ENCODE measurements around the gene KY.

- TF ChIP-seq, protein P1, sequence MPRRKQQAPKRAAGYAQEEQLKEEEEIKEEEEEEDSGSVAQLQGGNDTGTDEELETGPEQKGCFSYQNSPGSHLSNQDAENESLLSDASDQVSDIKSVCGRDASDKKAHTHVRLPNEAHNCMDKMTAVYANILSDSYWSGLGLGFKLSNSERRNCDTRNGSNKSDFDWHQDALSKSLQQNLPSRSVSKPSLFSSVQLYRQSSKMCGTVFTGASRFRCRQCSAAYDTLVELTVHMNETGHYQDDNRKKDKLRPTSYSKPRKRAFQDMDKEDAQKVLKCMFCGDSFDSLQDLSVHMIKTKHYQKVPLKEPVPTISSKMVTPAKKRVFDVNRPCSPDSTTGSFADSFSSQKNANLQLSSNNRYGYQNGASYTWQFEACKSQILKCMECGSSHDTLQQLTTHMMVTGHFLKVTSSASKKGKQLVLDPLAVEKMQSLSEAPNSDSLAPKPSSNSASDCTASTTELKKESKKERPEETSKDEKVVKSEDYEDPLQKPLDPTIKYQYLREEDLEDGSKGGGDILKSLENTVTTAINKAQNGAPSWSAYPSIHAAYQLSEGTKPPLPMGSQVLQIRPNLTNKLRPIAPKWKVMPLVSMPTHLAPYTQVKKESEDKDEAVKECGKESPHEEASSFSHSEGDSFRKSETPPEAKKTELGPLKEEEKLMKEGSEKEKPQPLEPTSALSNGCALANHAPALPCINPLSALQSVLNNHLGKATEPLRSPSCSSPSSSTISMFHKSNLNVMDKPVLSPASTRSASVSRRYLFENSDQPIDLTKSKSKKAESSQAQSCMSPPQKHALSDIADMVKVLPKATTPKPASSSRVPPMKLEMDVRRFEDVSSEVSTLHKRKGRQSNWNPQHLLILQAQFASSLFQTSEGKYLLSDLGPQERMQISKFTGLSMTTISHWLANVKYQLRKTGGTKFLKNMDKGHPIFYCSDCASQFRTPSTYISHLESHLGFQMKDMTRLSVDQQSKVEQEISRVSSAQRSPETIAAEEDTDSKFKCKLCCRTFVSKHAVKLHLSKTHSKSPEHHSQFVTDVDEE (CRISPR knock-in tag; IDR thresholded peaks at IDR 0.05), result no peak
- TF ChIP-seq, protein P2, sequence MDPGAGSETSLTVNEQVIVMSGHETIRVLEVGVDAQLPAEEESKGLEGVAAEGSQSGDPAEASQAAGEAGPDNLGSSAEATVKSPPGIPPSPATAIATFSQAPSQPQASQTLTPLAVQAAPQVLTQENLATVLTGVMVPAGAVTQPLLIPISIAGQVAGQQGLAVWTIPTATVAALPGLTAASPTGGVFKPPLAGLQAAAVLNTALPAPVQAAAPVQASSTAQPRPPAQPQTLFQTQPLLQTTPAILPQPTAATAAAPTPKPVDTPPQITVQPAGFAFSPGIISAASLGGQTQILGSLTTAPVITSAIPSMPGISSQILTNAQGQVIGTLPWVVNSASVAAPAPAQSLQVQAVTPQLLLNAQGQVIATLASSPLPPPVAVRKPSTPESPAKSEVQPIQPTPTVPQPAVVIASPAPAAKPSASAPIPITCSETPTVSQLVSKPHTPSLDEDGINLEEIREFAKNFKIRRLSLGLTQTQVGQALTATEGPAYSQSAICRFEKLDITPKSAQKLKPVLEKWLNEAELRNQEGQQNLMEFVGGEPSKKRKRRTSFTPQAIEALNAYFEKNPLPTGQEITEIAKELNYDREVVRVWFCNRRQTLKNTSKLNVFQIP (CRISPR knock-in tag; IDR thresholded peaks at IDR 0.05; ENCODE audit: borderline replicate concordance, low read depth), result no peak
- TF ChIP-seq RARB (CRISPR knock-in tag; IDR thresholded peaks at IDR 0.05) (no peak), BACH2 (CRISPR knock-in tag; IDR thresholded peaks at IDR 0.05; ENCODE audit: borderline replicate concordance) (no peak), ZFP30 (CRISPR knock-in tag; IDR thresholded peaks at IDR 0.05) (no peak), ZNF8 (CRISPR knock-in tag; IDR thresholded peaks at IDR 0.05) (no peak), ISL1 (CRISPR knock-in tag; IDR thresholded peaks at IDR 0.05) (no peak), OSR1 (CRISPR knock-in tag; IDR thresholded peaks at IDR 0.05) (no peak), PPARA (CRISPR knock-in tag; IDR thresholded peaks at IDR 0.05; ENCODE audit: borderline replicate concordance) (no peak), CREB5 (CRISPR knock-in tag; IDR thresholded peaks at IDR 0.05; ENCODE audit: low read depth) (no peak)
- TF ChIP-seq, protein P3, sequence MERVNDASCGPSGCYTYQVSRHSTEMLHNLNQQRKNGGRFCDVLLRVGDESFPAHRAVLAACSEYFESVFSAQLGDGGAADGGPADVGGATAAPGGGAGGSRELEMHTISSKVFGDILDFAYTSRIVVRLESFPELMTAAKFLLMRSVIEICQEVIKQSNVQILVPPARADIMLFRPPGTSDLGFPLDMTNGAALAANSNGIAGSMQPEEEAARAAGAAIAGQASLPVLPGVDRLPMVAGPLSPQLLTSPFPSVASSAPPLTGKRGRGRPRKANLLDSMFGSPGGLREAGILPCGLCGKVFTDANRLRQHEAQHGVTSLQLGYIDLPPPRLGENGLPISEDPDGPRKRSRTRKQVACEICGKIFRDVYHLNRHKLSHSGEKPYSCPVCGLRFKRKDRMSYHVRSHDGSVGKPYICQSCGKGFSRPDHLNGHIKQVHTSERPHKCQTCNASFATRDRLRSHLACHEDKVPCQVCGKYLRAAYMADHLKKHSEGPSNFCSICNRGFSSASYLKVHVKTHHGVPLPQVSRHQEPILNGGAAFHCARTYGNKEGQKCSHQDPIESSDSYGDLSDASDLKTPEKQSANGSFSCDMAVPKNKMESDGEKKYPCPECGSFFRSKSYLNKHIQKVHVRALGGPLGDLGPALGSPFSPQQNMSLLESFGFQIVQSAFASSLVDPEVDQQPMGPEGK (CRISPR knock-in tag; IDR thresholded peaks at IDR 0.05; ENCODE audit: borderline replicate concordance), result no peak
Measured at GRCh38 chr3:134652886-134653630, 2.2 kb upstream of the KY start.

All from SK-N-SH treated with all-trans-retinoic acid at 6 μM for 48 hours (cell line).